GM23338 (cell line): ENCODE results near the gene FOXP1. TPM values are rescaled to one million over a fixed set of nuclear protein-coding genes. Genes with fewer than 3 reads are reported as not detected.

Experiments
- ATAC-seq: fragments of 200-7000 bp; cut with Tn5 transposase; 3 replicates; pipeline ENCODE4 v1.9.1; 2020
- DNase-seq: peaks from one replicate; pipeline ENCODE4 v3.0.0-alpha.2; 2015; ENCODE audit warnings: low spot score
- H2AFZ ChIP-seq: fragments of 200-600 bp; sonication (generic); 2 replicates; pipeline ENCODE4 v1.8.0; 2016; ENCODE audit warnings: antibody characterized with exemption, mild to moderate bottlenecking, moderate library complexity
- H3F3A ChIP-seq: fragments of 200-600 bp; sonication (generic); replicated peaks from 2 replicates; pipeline ENCODE4 v1.8.0; 2017; ENCODE audit warnings: antibody characterized with exemption, mixed run types, low read depth
- H3K27ac ChIP-seq: fragments of 200-600 bp; sonication (generic); 2 replicates; pipeline ENCODE4 v1.6.1; 2016; ENCODE audit warnings: low read depth
- H3K27me3 ChIP-seq: fragments of 200-600 bp; sonication (generic); 2 replicates; pipeline ENCODE4 v1.8.0; 2016; ENCODE audit warnings: mild to moderate bottlenecking, mixed run types, moderate library complexity; ENCODE audit not compliant: insufficient read depth
- H3K36me3 ChIP-seq: fragments of 200-600 bp; sonication (generic); 2 replicates; pipeline ENCODE4 v1.8.0; 2016; ENCODE audit warnings: mild to moderate bottlenecking; ENCODE audit not compliant: insufficient read depth
- H3K4me1 ChIP-seq: fragments of 200-600 bp; sonication (generic); 2 replicates; pipeline ENCODE4 v1.8.0; 2016; ENCODE audit warnings: mild to moderate bottlenecking, moderate library complexity; ENCODE audit not compliant: insufficient read depth
- H3K4me2 ChIP-seq: fragments of 200-600 bp; sonication (generic); 2 replicates; pipeline ENCODE4 v1.7.1; 2017; ENCODE audit warnings: mixed run types
- H3K4me3 ChIP-seq: fragments of 200-600 bp; sonication (generic); 2 replicates; pipeline ENCODE4 v1.6.1; 2016; ENCODE audit warnings: mixed run types
- H3K79me2 ChIP-seq: fragments of 200-600 bp; sonication (generic); replicated peaks from 2 replicates; pipeline ENCODE4 v1.8.0; 2017; ENCODE audit warnings: mild to moderate bottlenecking; ENCODE audit not compliant: insufficient read depth
- H3K9me2 ChIP-seq: fragments of 200-600 bp; sonication (generic); 2 replicates; pipeline ENCODE4 v1.8.0; 2017; ENCODE audit not compliant: insufficient read depth
- H4K20me1 ChIP-seq: fragments of 200-600 bp; sonication (generic); replicated peaks from 2 replicates; pipeline ENCODE4 v1.8.0; 2017; ENCODE audit warnings: mild to moderate bottlenecking; ENCODE audit not compliant: insufficient read depth
- H3K27ac Mint-ChIP-seq: 2 replicates; pipeline ENCODE4 v1.8.0; 2020; ENCODE audit warnings: inconsistent platforms, mild to moderate bottlenecking, moderate library complexity, mixed read lengths
- H3K27me3 Mint-ChIP-seq: 3 replicates; pipeline ENCODE4 v1.8.0; 2022; ENCODE audit warnings: low read depth, mild to moderate bottlenecking, moderate library complexity, mixed read lengths, inconsistent platforms; ENCODE audit not compliant: insufficient read depth, poor library complexity
- H3K36me3 Mint-ChIP-seq: 3 replicates; pipeline ENCODE4 v1.8.0; 2021; ENCODE audit warnings: low read depth, mild to moderate bottlenecking, inconsistent platforms, moderate library complexity, mixed read lengths
- H3K4me1 Mint-ChIP-seq: 3 replicates; pipeline ENCODE4 v1.8.0; 2020; ENCODE audit warnings: mild to moderate bottlenecking, inconsistent platforms, mixed read lengths
- H3K4me3 Mint-ChIP-seq: 3 replicates; pipeline ENCODE4 v1.8.0; 2021; ENCODE audit warnings: moderate library complexity, mild to moderate bottlenecking, inconsistent platforms, mixed read lengths
- H3K9me3 Mint-ChIP-seq: 3 replicates; pipeline ENCODE4 v1.8.0; 2020; ENCODE audit warnings: moderate library complexity, mild to moderate bottlenecking, inconsistent platforms, mixed read lengths
- CTCF ChIP-seq, 2 experiments: fragments of 200-600 bp in 1 of 2; sonication (generic) in 1 of 2; conservative IDR thresholded peaks; 2 replicates each; pipeline versions ENCODE4 v1.5.1 to v1.6.1; 2016 to 2017; ENCODE audit warnings: antibody characterized with exemption in 2 of 2, low read depth in 2 of 2, mild to moderate bottlenecking in 2 of 2, moderate library complexity in 1 of 2
- ETS1 ChIP-seq: IDR thresholded peaks from 2 replicates; pipeline ENCODE4 v1.6.1; 2016; ENCODE audit warnings: antibody characterized with exemption
- EZH2 ChIP-seq: fragments of 200-600 bp; sonication (generic); IDR thresholded peaks from one replicate; pipeline ENCODE4 v1.8.0; 2017; ENCODE audit warnings: antibody characterized with exemption, mild to moderate bottlenecking, low read depth; ENCODE audit not compliant: unreplicated experiment
- NANOG ChIP-seq: IDR thresholded peaks from 2 replicates; pipeline ENCODE4 v1.6.1; 2016; ENCODE audit warnings: antibody characterized with exemption, borderline replicate concordance
- POLR2AphosphoS5 ChIP-seq: IDR thresholded peaks from 2 replicates; pipeline ENCODE4 v1.6.1; 2016; ENCODE audit warnings: antibody characterized with exemption, low read depth
- REST ChIP-seq: IDR thresholded peaks from one replicate; pipeline ENCODE4 v1.6.1; 2018; ENCODE audit warnings: antibody characterized with exemption; ENCODE audit not compliant: unreplicated experiment
- ZNF114 ChIP-seq: fragments of 250-450 bp; sonication (Bioruptor Pico); IDR thresholded peaks from 2 replicates; pipeline ENCODE4 v1.5.0; 2020; ENCODE audit warnings: mild to moderate bottlenecking, moderate library complexity
- ZNF331 ChIP-seq: fragments of 250-450 bp; sonication (Bioruptor Pico); IDR thresholded peaks from 2 replicates; pipeline ENCODE4 v1.5.0; 2020; ENCODE audit warnings: low read depth, mild to moderate bottlenecking, moderate library complexity
- polyA plus RNA-seq: library from polyadenylated mRNA; unstranded; fragments of >200 nt; fragmentation: Nextera tagmentation; extraction: Ambion mirVana; gene quantifications from 2 replicates; pipeline ENCODE4 v1.2.1, GENCODE V29; 2016
- total RNA-seq: library from RNA; depleted of rRNA; stranded (reverse); fragments of >200 nt; shearing (Covaris generic); gene quantifications from 2 replicates; pipeline ENCODE4 v1.2.3, GENCODE V29; 2014

Gene FOXP1
- total and polyA plus RNA-seq, 2 experiments from 2014 or later: 32.9 to 35.5 TPM

- Mint-ChIP-seq H3K27ac (no peak overlapping the region), H3K4me1 (peaks cover 17% of the 10 kb centered on the region), H3K36me3 (no peaks in the 10 kb centered on the region), H3K9me3 (no peaks in the 10 kb centered on the region), H3K4me3 (no peak overlapping the region), H3K27me3 (peaks cover 2% of the 10 kb centered on the region)
- TF ChIP-seq CTCF (conservative IDR thresholded peaks at IDR 0.05; ENCODE audit: low read depth in 2 of 2) (no peak), ZNF114 (CRISPR knock-in tag) (no peak)
- DNase-seq (no peak), ATAC-seq (no peak)
- Histone ChIP-seq H3K4me3 (no peak overlapping the region), H3K4me1 (peaks cover 5% of the 10 kb centered on the region), H3K27ac (no peak overlapping the region), H2AFZ (no peak overlapping the region), H4K20me1 (no peaks in the 10 kb centered on the region), H3K27me3 (no peaks in the 10 kb centered on the region), H3K4me2 (no peak overlapping the region), H3K36me3 (no peaks in the 10 kb centered on the region), H3F3A (no peaks in the 10 kb centered on the region), H3K9me2 (no peaks in the 10 kb centered on the region; the same call in 1 of the 2 replicates), H3K79me2 (no peaks in the 10 kb centered on the region)
These were observed 181.2 kb downstream of the FOXP1 start for GRCh38 chr3:71402280-71402679.

- no peaks in the 10 kb centered on the region for H4K20me1 ChIP-seq
- no peak overlapping the region for H3K4me2 ChIP-seq
- ATAC-seq: no peak
- Mint-ChIP-seq H3K36me3 (no peaks in the 10 kb centered on the region), H3K27me3 (peaks cover 2% of the 10 kb centered on the region), H3K4me3 (no peak overlapping the region), H3K4me1 (peaks cover 14% of the 10 kb centered on the region), H3K9me3 (no peaks in the 10 kb centered on the region), H3K27ac (no peak overlapping the region)
- no peaks in the 10 kb centered on the region for H3K27me3 ChIP-seq
- H3K9me2 ChIP-seq: no peaks in the 10 kb centered on the region; the same call in 1 of the 2 replicates
- no peak for DNase-seq
- H3K36me3 ChIP-seq: no peaks in the 10 kb centered on the region
- no peaks in the 10 kb centered on the region for H3F3A ChIP-seq
- no peaks in the 10 kb centered on the region for H3K79me2 ChIP-seq
- no peak overlapping the region for H3K27ac ChIP-seq
- TF ChIP-seq CTCF (conservative IDR thresholded peaks at IDR 0.05; ENCODE audit: low read depth in 2 of 2) (no peak), NANOG (no peak), POLR2AphosphoS5 (no peak)
- H3K4me3 ChIP-seq: no peak overlapping the region
- peaks cover 5% of the 10 kb centered on the region for H3K4me1 ChIP-seq
- no peak overlapping the region for H2AFZ ChIP-seq
These were observed 181.8 kb downstream of the FOXP1 start for GRCh38 chr3:71401695-71402231.

GRCh38 chr3:71400986-71401451 is 182.5 kb downstream of the FOXP1 start:
- H3K27me3 ChIP-seq: no peaks in the 10 kb centered on the region
- H3K36me3 ChIP-seq: no peaks in the 10 kb centered on the region
- H3K4me3 Mint-ChIP-seq: no peak overlapping the region
- ATAC-seq (no peak; the same call in 2 of the 3 replicates), DNase-seq (no peak)
- H3K9me2 ChIP-seq: no peaks in the 10 kb centered on the region; the same call in 1 of the 2 replicates
- H3K27me3 Mint-ChIP-seq: peaks cover 2% of the 10 kb centered on the region
- no peaks in the 10 kb centered on the region for H3K36me3 Mint-ChIP-seq
- no peaks in the 10 kb centered on the region for H4K20me1 ChIP-seq
- H3K4me3 ChIP-seq: no peak overlapping the region
- no peaks in the 10 kb centered on the region for H3K79me2 ChIP-seq
- peaks cover 13% of the 10 kb centered on the region for H3K4me1 Mint-ChIP-seq
- no peaks in the 10 kb centered on the region for H3K9me3 Mint-ChIP-seq
- H3K4me2 ChIP-seq: no peak overlapping the region
- H2AFZ ChIP-seq: no peak overlapping the region
- peaks cover 5% of the 10 kb centered on the region for H3K4me1 ChIP-seq
- no peak overlapping the region for H3K27ac ChIP-seq
- no peak overlapping the region for H3K27ac Mint-ChIP-seq
- no peaks in the 10 kb centered on the region for H3F3A ChIP-seq
- TF ChIP-seq REST (no peak), EZH2 (no peak), ETS1 (no peak), POLR2AphosphoS5 (no peak), ZNF331 (CRISPR knock-in tag) (no peak), NANOG (no peak), ZNF114 (CRISPR knock-in tag) (no peak)
